ENCODE data around the gene CCDC43.

- TF ChIP-seq EZH2 (IDR thresholded peaks at IDR 0.05; ENCODE audit: low read length) (no peak), CTCF (optimal IDR thresholded peaks at IDR 0.05 in 1 of 3, IDR thresholded peaks at IDR 0.05 in 1 of 3, conservative IDR thresholded peaks at IDR 0.05 in 1 of 3; ENCODE audit: extremely low read depth in 1 of 3, insufficient read depth in 2 of 3, low read length in 3 of 3) (no peak)
Measured at GRCh38 chr17:44628243-44629188, 61.1 kb downstream of the CCDC43 start.

All from keratinocyte (primary cell).